SJSA1 (cell line): Measurements from ENCODE around the gene NAGS. TPM values are rescaled to one million over a fixed set of nuclear protein-coding genes. Genes with fewer than 3 reads are reported as not detected.
A peak's percentile ranks its signal among the peaks of the same experiment; 100 is the strongest.
"Not testable (repeated sequence)": the region's sequence is repeated elsewhere in the genome, so short reads cannot be mapped to it uniquely, and the experiment has no call there.

Source experiments
- DNase-seq, 2 experiments: peaks; one replicate each; pipeline ENCODE4 v3.0.0-alpha.2; 2015 to 2020; ENCODE audit warnings: low spot score in 2 of 2, low read depth in 1 of 2
- H3K27ac ChIP-seq: fragments of 250-450 bp; sonication (Bioruptor Pico); 2 replicates; pipeline ENCODE4 v1.5.1; 2020; ENCODE audit warnings: mild to moderate bottlenecking, moderate library complexity
- H3K27me3 ChIP-seq: fragments of 250-450 bp; sonication (Bioruptor Pico); replicated peaks from 2 replicates; pipeline ENCODE4 v1.5.1; 2020; ENCODE audit warnings: mild to moderate bottlenecking, moderate library complexity
- H3K36me3 ChIP-seq: fragments of 250-450 bp; sonication (Bioruptor Pico); 2 replicates; pipeline ENCODE4 v1.5.1; 2020; ENCODE audit warnings: mild to moderate bottlenecking
- H3K4me1 ChIP-seq: fragments of 250-450 bp; sonication (Bioruptor Pico); replicated peaks from 2 replicates; pipeline ENCODE4 v1.6.1; 2021; ENCODE audit warnings: mild to moderate bottlenecking
- H3K4me3 ChIP-seq: fragments of 250-450 bp; sonication (Bioruptor Pico); 2 replicates; pipeline ENCODE4 v1.5.1; 2020; ENCODE audit warnings: mild to moderate bottlenecking
- H3K9me3 ChIP-seq: fragments of 250-450 bp; sonication (Bioruptor Pico); replicated peaks from 2 replicates; pipeline ENCODE4 v1.5.1; 2020; ENCODE audit warnings: mild to moderate bottlenecking
- total RNA-seq: library from RNA; depleted of rRNA; stranded (reverse); fragments of >200 nt; shearing (Covaris generic); gene quantifications from 2 replicates; pipeline ENCODE4 v1.2.3, GENCODE V29; 2014; rRNA removed

NAGS gene
- 2.8 and 3.3 TPM in 2 replicates for total RNA-seq

GRCh38 chr17:44004077-44004760 is at the start of gene NAGS:
TSS of gene NAGS (plus strand) at chr17:44004622. CDS start at chr17:44004664, 42 bp downstream.
- Histone ChIP-seq H3K4me3 (no peak within 1 kb of the TSS), H3K27ac (no peak within 1 kb of the TSS), H3K9me3 (no peaks in the 10 kb centered on the region), H3K36me3 (peaks cover 11% of the 10 kb centered on the region), H3K27me3 (no peaks in the 10 kb centered on the region; the same call in 1 of the 2 replicates), H3K4me1 (peaks cover 43% of the 10 kb centered on the region)
- DNase-seq: no peak

GRCh38 chr17:43956222-43956621 is 48.2 kb upstream of the NAGS start:
- no peak for DNase-seq
- H3K27me3 ChIP-seq: no peaks in the 10 kb centered on the region
- no peaks in the 10 kb centered on the region for H3K36me3 ChIP-seq
- H3K4me1 ChIP-seq: peaks cover 53% of the 10 kb centered on the region
- H3K9me3 ChIP-seq: no peaks in the 10 kb centered on the region
- no peak overlapping the region for H3K4me3 ChIP-seq
- H3K27ac ChIP-seq: no peak overlapping the region

GRCh38 chr17:43958748-43959352 is 45.6 kb upstream of the NAGS start:
- H3K36me3 ChIP-seq: no peaks in the 10 kb centered on the region
- H3K9me3 ChIP-seq: no peaks in the 10 kb centered on the region
- peaks cover 32% of the 10 kb centered on the region for H3K4me1 ChIP-seq
- H3K27ac ChIP-seq: peak overlapping the region; percentile 3; the same call in 1 of the 2 replicates
- no peak overlapping the region for H3K4me3 ChIP-seq
- peaks cover 5% of the 10 kb centered on the region; the same call in 1 of the 2 replicates for H3K27me3 ChIP-seq
- DNase-seq: peak in 1 of 2 experiments; percentile 68

DNA sequence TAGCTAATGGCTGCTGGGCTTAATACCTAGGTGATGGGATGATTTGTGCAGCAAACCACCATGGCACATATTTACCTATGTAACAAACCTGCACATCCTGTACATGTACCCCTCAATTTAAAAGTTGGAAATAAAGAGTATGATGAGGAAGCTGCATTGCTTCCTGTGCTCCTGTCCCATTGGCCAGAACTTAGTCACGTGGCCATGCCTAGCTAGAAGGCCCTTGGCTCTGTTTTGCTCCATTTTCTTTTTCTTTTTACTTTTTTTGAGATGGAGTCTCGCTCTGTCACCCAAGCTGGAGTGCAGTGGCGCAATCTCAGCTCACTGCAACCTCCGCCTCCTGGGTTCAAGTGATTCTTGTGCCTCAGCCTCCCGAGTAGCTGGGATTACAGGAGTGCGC is 43.1 kb upstream of the NAGS start:
- not testable (repeated sequence) for DNase-seq, H3K27ac ChIP-seq, H3K36me3 ChIP-seq, H3K4me3 ChIP-seq, H3K27me3 ChIP-seq, H3K9me3 ChIP-seq
- H3K4me1 ChIP-seq: peaks cover 33% of the 10 kb centered on the region

- no peaks in the 10 kb centered on the region for H3K9me3 ChIP-seq
Observed at GRCh38 chr17:43961954-43962353, 42.5 kb upstream of the NAGS start.

GRCh38 chr17:43962479-43962878 is 41.9 kb upstream of the NAGS start:
- H3K9me3 ChIP-seq: no peaks in the 10 kb centered on the region
- H3K27me3 ChIP-seq: peaks cover 5% of the 10 kb centered on the region; the same call in 1 of the 2 replicates
- no peak overlapping the region for H3K27ac ChIP-seq

More at GRCh38 chr17:43961954-43962353, 42.5 kb upstream of the NAGS start:
- peaks cover 34% of the 10 kb centered on the region for H3K4me1 ChIP-seq
- DNase-seq: no peak
- H3K36me3 ChIP-seq: no peaks in the 10 kb centered on the region
- H3K4me3 ChIP-seq: no peak overlapping the region
- peaks cover 5% of the 10 kb centered on the region; the same call in 1 of the 2 replicates for H3K27me3 ChIP-seq
- H3K27ac ChIP-seq: no peak overlapping the region

DNA sequence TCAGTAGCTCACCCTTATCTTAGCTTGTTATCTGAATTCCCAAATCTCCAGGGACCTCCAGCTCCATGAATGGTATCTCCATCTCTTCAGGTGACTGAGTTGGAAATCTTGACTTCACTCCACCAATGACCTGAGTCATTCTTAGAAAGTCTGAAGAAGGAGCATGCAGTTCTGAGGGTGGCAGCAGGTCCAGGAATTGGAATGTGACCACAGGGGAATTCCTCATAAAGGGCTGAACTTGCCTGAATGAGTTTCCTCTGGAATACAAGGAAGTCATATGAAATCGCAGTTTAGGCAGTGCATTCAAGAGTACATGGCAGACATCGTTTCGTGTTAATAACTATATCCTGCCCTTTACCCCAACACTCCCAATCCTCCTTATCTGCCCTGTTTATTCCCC is 38.1 kb upstream of the NAGS start:
- Histone ChIP-seq H3K27ac (no peak overlapping the region), H3K4me1 (peaks cover 30% of the 10 kb centered on the region), H3K27me3 (peaks cover 5% of the 10 kb centered on the region; the same call in 1 of the 2 replicates), H3K36me3 (no peaks in the 10 kb centered on the region), H3K4me3 (no peak overlapping the region), H3K9me3 (no peaks in the 10 kb centered on the region)
- DNase-seq: peak in 1 of 2 experiments; percentile 42

More at GRCh38 chr17:43962479-43962878, 41.9 kb upstream of the NAGS start:
- Histone ChIP-seq H3K4me1 (peaks cover 35% of the 10 kb centered on the region), H3K4me3 (no peak overlapping the region), H3K36me3 (no peaks in the 10 kb centered on the region)
- no peak for DNase-seq

- no peak overlapping the region for H3K4me3 ChIP-seq
- no peak overlapping the region for H3K27ac ChIP-seq
Observed at GRCh38 chr17:43967251-43967875, 37.1 kb upstream of the NAGS start.

DNA sequence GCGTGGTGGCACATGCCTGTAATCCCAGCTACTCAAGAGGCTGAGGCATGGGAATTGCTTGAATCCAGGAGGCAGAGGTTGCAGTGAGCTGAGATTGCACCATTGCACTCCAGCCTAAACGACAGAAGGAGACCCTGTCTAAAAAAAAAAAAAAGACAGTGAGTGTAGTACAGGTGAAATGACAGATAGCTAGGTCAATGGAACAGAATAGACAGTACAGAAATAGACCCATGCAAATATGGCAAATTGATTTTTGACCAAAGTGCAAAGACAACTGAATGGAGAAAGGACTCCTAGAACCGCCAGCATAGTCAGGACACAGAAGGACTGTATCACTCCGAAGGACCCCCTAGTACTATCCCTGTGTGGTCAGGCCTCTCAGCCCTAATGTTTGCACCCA is 34.1 kb upstream of the NAGS start:
- no peaks in the 10 kb centered on the region for H3K36me3 ChIP-seq
- no peak overlapping the region for H3K4me3 ChIP-seq
- peaks cover 30% of the 10 kb centered on the region for H3K4me1 ChIP-seq
- H3K27me3 ChIP-seq: peaks cover 21% of the 10 kb centered on the region
- no peaks in the 10 kb centered on the region for H3K9me3 ChIP-seq
- no peak overlapping the region for H3K27ac ChIP-seq
- no peak for DNase-seq

More at GRCh38 chr17:43967251-43967875, 37.1 kb upstream of the NAGS start:
- H3K27me3 ChIP-seq: no peaks in the 10 kb centered on the region
- H3K4me1 ChIP-seq: peaks cover 30% of the 10 kb centered on the region
- no peaks in the 10 kb centered on the region for H3K36me3 ChIP-seq
- no peaks in the 10 kb centered on the region for H3K9me3 ChIP-seq
- peak in 1 of 2 experiments; percentile 32 for DNase-seq

DNA sequence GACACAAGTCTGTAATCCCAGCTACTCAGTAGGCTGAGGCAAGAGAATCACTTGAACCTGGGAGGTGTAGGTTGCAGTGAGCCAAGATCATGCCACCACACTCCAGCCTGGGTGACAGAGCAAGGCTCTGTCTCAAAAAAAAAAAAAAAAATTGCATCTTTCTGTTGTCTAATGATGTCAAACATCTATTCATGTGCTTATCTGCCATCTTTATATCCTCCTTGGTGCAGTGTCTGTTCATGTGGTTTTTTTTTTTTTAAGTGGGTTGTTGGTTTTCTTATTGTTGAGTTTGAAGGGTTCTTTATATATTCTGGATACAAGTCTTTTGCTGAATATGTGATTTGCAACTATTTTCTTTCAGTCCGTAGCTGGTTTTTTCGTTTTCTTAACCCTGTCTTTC is 33.0 kb upstream of the NAGS start:
- not testable (repeated sequence) for DNase-seq, H3K4me3 ChIP-seq, H3K36me3 ChIP-seq, H3K27ac ChIP-seq, H3K9me3 ChIP-seq
- H3K27me3 ChIP-seq: peaks cover 21% of the 10 kb centered on the region
- H3K4me1 ChIP-seq: peaks cover 23% of the 10 kb centered on the region

DNA sequence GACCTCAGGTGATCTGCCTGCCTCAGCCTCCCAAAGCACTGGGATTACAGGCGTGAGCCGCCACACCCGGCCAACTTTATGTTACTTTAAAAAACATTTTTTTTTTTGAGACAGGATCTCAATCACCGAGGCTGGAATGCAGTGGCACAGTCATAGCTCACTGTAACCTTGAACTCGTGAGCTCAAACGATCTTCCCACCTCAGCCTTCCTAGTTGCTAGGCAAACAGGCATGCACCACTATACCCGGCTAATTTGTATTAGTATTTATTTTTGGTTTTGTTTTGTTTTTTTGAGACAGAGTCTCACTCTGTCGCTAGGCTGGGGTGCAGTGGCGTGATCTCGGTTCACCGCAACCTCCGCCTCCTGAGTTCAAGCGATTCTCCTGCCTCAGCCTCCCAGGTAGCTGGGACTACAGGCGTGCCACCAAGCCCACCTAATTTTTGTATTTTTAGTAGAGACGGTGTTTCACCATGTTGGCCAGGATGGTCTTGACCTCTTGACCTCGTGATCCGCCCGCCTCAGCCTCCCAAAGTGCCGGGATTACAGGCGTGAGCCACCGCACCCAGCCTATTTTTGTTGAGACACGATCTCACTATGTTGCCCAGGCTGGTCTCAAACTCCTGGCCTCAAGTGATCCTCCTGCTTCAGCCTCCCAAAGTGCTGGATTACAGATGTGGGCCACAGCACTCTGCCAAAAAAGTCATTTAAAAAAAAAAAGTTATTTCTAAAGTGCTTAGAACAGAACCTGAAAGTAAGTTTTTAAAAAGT is 31.8 kb upstream of the NAGS start:
- not testable (repeated sequence) for DNase-seq, H3K36me3 ChIP-seq, H3K9me3 ChIP-seq, H3K4me3 ChIP-seq, H3K27ac ChIP-seq
- H3K4me1 ChIP-seq: peaks cover 11% of the 10 kb centered on the region
- peaks cover 22% of the 10 kb centered on the region for H3K27me3 ChIP-seq

DNA sequence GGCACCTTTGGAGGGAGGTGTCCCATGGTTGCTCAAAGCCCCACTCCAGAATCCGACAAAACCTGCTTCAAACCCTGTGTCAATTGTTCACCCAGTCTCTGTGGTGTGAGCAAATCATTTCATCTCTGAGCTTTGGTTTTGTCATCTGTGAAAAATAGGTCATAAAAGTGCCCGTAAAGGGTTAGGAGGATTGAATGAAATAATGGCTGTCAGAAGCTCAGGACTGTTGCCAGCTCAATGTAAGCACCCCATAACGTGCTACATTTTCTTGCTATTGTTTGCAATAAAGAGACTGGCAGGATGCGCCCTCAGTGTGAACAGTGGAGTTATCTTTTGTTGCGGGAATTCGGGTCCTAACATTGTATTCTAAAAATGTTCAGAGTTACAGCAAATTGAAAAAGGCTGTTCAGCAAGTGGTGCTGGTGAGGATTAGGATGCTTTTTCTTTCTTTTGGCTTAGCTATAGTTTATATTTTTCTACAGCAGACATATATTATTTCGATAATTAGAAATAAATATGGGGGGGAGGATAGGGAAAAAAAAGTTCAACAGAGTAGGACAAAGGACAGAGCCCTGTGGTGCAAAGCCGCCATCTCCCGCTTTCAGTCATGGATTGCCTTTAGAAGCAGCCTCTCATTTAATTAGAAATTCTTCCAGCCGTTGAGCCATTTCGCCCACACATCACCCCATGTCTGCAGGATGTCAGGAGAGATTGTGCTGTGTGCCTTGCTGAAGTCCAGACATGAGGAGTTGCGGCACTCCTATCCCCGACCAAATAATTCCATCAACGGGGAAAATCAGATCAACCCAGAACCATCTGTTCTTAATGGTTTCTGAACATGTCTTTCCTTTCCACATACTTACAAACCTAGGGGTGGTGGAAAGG is 29.8 kb upstream of the NAGS start:
- DNase-seq: no peak
- no peak overlapping the region for H3K27ac ChIP-seq
- no peaks in the 10 kb centered on the region for H3K9me3 ChIP-seq
- no peaks in the 10 kb centered on the region for H3K36me3 ChIP-seq
- H3K4me1 ChIP-seq: no peaks in the 10 kb centered on the region
- peaks cover 32% of the 10 kb centered on the region for H3K27me3 ChIP-seq
- H3K4me3 ChIP-seq: no peak overlapping the region

DNA sequence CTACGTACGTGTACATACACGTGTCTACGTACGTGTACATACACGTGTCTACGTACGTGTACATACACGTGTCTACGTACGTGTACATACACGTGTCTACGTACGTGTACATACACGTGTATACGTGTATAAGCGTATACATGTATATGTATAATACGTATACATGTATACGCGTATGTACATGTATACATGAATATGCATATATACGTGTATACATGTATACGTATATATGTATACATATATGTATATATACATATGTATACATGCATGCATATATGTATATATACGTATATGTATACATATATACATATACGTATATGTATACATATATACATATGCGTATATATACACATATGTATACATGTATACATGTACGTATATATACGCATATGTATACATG is 28.5 kb upstream of the NAGS start:
- no peak overlapping the region for H3K27ac ChIP-seq
- peaks cover 32% of the 10 kb centered on the region for H3K27me3 ChIP-seq
- H3K4me3 ChIP-seq: no peak overlapping the region
- no peaks in the 10 kb centered on the region for H3K9me3 ChIP-seq
- H3K36me3 ChIP-seq: no peaks in the 10 kb centered on the region
- H3K4me1 ChIP-seq: no peaks in the 10 kb centered on the region
- DNase-seq: no peak
